ENCODE measurements around the gene WDR70.

DNA sequence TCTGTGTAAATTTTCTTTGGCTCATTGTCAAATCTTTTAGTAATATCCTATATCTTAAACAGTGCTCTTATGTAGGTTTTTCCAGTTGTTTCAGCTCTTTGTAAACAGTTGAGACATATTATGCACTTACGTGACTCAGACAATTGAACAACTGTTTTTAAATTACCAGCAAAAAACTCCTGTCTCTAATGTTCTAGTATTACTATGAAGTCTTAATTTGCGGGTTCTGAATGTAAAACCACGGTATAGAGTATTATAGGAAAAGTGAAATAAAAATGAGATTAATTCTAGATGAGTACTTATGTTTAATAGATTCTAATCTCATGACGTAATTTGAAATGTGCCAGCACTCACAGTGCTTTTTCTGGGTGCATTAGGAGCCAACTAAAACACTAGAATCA is 324.7 kb downstream of the WDR70 start:
- TF ChIP-seq, protein P1, sequence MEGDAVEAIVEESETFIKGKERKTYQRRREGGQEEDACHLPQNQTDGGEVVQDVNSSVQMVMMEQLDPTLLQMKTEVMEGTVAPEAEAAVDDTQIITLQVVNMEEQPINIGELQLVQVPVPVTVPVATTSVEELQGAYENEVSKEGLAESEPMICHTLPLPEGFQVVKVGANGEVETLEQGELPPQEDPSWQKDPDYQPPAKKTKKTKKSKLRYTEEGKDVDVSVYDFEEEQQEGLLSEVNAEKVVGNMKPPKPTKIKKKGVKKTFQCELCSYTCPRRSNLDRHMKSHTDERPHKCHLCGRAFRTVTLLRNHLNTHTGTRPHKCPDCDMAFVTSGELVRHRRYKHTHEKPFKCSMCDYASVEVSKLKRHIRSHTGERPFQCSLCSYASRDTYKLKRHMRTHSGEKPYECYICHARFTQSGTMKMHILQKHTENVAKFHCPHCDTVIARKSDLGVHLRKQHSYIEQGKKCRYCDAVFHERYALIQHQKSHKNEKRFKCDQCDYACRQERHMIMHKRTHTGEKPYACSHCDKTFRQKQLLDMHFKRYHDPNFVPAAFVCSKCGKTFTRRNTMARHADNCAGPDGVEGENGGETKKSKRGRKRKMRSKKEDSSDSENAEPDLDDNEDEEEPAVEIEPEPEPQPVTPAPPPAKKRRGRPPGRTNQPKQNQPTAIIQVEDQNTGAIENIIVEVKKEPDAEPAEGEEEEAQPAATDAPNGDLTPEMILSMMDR (IDR thresholded peaks at IDR 0.05), result no peak
- TF ChIP-seq POLR2A (IDR thresholded peaks at IDR 0.05), result no peak

All from uterus (tissue), 2 donors.